Measurements from ENCODE around the gene FCHO2.

GRCh38 chr5:73093943-73094342 is 138.1 kb downstream of the FCHO2 start:
- TF ChIP-seq CTCF (IDR thresholded peaks at IDR 0.05) (no peak), POLR2A (IDR thresholded peaks at IDR 0.05) (no peak)

Measured in body of pancreas (tissue), 4 donors.